KMS-11 (cell line): ENCODE measurements around the gene KCNJ5.

Source experiments
- H2AFZ ChIP-seq: fragments of 200-600 bp; sonication (generic); 2 replicates; pipeline ENCODE4 v1.6.1; 2016; ENCODE audit warnings: antibody characterized with exemption, mixed run types, low read depth
- H3K27ac ChIP-seq: fragments of 200-600 bp; sonication (generic); 2 replicates; pipeline ENCODE4 v1.6.1; 2016; ENCODE audit warnings: mild to moderate bottlenecking, mixed run types
- H3K27me3 ChIP-seq: fragments of 200-600 bp; sonication (generic); 2 replicates; pipeline ENCODE4 v1.6.1; 2017; ENCODE audit warnings: mild to moderate bottlenecking, low read depth, mixed run types, moderate library complexity; ENCODE audit not compliant: insufficient read depth
- H3K36me3 ChIP-seq: fragments of 200-600 bp; sonication (generic); 2 replicates; pipeline ENCODE4 v1.6.1; 2017; ENCODE audit warnings: mild to moderate bottlenecking, mixed run types; ENCODE audit not compliant: insufficient read depth
- H3K4me1 ChIP-seq: fragments of 200-600 bp; sonication (generic); 2 replicates; pipeline ENCODE4 v1.6.1; 2016; ENCODE audit warnings: mild to moderate bottlenecking, low read depth, mixed run types; ENCODE audit not compliant: poor library complexity, severe bottlenecking
- H3K4me2 ChIP-seq: fragments of 200-600 bp; sonication (generic); 2 replicates; pipeline ENCODE4 v1.7.0; 2016; ENCODE audit warnings: mild to moderate bottlenecking, mixed run types
- H3K4me3 ChIP-seq: fragments of 200-600 bp; sonication (generic); IDR thresholded peaks from 2 replicates; pipeline ENCODE4 v1.6.1; 2017; ENCODE audit warnings: low read depth, low read length, mixed read lengths; ENCODE audit not compliant: insufficient read depth
- H3K79me2 ChIP-seq: fragments of 200-600 bp; sonication (generic); 2 replicates; pipeline ENCODE4 v1.6.1; 2016; ENCODE audit warnings: low read depth, mixed run types; ENCODE audit not compliant: insufficient read depth
- H3K9ac ChIP-seq: fragments of 200-600 bp; sonication (generic); 2 replicates; pipeline ENCODE4 v1.6.1; 2016; ENCODE audit warnings: mild to moderate bottlenecking, mixed run types
- H4K20me1 ChIP-seq: fragments of 200-600 bp; sonication (generic); 2 replicates; pipeline ENCODE4 v1.6.1; 2016; ENCODE audit warnings: mild to moderate bottlenecking, mixed run types; ENCODE audit not compliant: insufficient read depth
- TF ChIP-seq, protein P1 (sequence below): fragments of 200-600 bp; sonication (generic); conservative IDR thresholded peaks from 2 replicates; pipeline ENCODE4 v1.6.1; 2017; ENCODE audit warnings: low read depth, mild to moderate bottlenecking, antibody characterized with exemption, low read length, moderate library complexity, mixed read lengths

KCNJ5 gene

DNA sequence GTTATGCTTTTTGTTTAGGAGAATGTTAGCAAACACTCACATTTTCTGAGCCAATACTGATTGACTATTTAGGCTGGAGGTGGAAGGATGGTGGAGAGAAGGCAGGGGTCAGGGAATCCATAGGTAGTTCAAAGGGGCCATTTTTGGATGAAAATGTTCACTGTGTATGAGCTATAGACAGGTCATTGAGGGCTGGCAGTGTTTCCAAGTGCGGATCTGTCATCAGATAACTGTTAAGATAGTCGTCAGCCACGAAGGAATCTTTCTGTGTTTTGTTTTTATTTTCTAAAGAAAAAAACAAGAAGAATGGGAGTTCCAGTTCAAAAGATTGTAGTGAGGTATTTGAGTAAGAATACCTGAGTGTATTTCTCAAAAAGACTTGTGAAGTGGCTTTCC lies 3.1 kb downstream of the KCNJ5 start:
- Histone ChIP-seq H3K4me1 (no peaks in the 10 kb centered on the region), H2AFZ (no peak overlapping the region), H4K20me1 (no peaks in the 10 kb centered on the region), H3K79me2 (no peaks in the 10 kb centered on the region), H3K4me2 (no peak overlapping the region; the same call in 1 of the 2 replicates), H3K27me3 (no peaks in the 10 kb centered on the region), H3K27ac (no peak overlapping the region), H3K4me3 (no peak overlapping the region), H3K36me3 (no peaks in the 10 kb centered on the region), H3K9ac (no peak overlapping the region)
- TF ChIP-seq, protein P1, sequence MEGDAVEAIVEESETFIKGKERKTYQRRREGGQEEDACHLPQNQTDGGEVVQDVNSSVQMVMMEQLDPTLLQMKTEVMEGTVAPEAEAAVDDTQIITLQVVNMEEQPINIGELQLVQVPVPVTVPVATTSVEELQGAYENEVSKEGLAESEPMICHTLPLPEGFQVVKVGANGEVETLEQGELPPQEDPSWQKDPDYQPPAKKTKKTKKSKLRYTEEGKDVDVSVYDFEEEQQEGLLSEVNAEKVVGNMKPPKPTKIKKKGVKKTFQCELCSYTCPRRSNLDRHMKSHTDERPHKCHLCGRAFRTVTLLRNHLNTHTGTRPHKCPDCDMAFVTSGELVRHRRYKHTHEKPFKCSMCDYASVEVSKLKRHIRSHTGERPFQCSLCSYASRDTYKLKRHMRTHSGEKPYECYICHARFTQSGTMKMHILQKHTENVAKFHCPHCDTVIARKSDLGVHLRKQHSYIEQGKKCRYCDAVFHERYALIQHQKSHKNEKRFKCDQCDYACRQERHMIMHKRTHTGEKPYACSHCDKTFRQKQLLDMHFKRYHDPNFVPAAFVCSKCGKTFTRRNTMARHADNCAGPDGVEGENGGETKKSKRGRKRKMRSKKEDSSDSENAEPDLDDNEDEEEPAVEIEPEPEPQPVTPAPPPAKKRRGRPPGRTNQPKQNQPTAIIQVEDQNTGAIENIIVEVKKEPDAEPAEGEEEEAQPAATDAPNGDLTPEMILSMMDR, result no peak

DNA sequence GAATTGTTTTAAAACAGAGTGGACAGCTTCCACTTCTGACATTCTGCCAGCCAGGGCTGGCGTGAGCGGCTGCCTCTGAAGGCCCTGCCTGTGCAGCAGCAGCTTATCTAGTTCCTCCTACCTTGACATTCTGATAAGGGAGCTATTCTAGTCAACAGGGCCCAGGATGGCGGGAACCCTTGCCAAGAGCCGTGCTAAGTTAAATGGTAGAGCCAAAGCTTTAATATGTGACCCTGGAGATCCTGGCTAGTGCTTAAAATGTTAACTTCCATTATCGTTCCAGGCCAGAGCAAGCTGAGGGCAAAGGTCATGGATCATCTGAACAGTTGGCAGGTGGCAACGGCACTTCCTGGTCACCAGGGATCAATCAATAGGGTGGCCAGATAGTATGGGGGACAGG lies 3.5 kb downstream of the KCNJ5 start:
- no peak overlapping the region for H2AFZ ChIP-seq
- no peaks in the 10 kb centered on the region for H3K36me3 ChIP-seq
- H4K20me1 ChIP-seq, result no peaks in the 10 kb centered on the region
- H3K9ac ChIP-seq, result no peak overlapping the region
- no peak overlapping the region for H3K4me3 ChIP-seq
- no peaks in the 10 kb centered on the region for H3K27me3 ChIP-seq
- no peaks in the 10 kb centered on the region for H3K4me1 ChIP-seq
- H3K79me2 ChIP-seq, result no peaks in the 10 kb centered on the region
- TF ChIP-seq, protein P1, result no peak
- no peak overlapping the region for H3K4me2 ChIP-seq
- no peak overlapping the region for H3K27ac ChIP-seq

DNA sequence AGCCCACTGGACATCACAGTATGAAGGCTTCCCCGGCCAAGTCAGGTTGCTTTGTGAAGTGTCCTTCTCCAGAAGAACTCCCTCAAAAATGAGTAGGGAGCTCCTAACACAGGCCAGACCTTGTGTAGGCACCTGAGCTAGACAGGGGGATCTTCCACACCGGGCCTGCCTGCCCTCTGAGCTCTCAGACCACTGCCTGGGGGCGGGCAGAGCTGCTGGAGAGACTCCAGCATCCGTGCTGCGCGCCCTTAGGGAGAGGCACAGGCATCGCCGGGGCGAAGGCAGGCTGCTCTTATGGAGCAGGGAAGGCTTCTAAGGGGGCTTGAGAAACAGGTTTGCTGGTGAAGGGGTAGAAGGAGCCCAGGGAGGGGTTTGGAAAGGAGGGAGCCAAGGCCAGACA lies 4.4 kb downstream of the KCNJ5 start:
- Histone ChIP-seq H3K27me3 (no peaks in the 10 kb centered on the region), H3K4me3 (no peak overlapping the region), H3K9ac (no peak overlapping the region), H3K27ac (no peak overlapping the region), H4K20me1 (no peaks in the 10 kb centered on the region), H3K4me2 (no peak overlapping the region), H2AFZ (no peak overlapping the region), H3K4me1 (no peaks in the 10 kb centered on the region), H3K36me3 (no peaks in the 10 kb centered on the region), H3K79me2 (no peaks in the 10 kb centered on the region)
- TF ChIP-seq, protein P1, result no peak

DNA sequence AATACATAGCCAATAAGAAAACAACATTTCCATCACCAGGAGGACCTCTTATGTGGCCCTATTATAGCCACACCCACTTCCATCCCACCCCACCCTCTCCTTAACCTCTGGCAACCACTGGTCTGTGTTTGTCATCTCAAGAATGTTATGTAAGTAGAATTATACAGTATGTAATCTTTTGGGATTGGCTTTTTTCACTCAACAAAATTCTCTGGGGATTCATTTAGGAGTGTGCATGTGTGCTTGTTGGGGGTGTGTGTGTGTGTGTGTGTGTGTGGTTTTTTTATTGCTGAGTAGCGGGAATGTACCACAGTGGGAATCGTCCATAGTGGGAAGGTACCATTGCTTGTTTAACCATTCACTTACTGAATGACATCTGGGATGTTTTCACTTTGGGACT lies 5.2 kb downstream of the KCNJ5 start:
- Histone ChIP-seq H2AFZ (no peak overlapping the region), H4K20me1 (no peaks in the 10 kb centered on the region), H3K27me3 (no peaks in the 10 kb centered on the region), H3K4me3 (no peak overlapping the region), H3K4me2 (no peak overlapping the region), H3K9ac (no peak overlapping the region), H3K36me3 (no peaks in the 10 kb centered on the region), H3K27ac (no peak overlapping the region), H3K79me2 (no peaks in the 10 kb centered on the region), H3K4me1 (no peaks in the 10 kb centered on the region)
- TF ChIP-seq, protein P1, result no peak

DNA sequence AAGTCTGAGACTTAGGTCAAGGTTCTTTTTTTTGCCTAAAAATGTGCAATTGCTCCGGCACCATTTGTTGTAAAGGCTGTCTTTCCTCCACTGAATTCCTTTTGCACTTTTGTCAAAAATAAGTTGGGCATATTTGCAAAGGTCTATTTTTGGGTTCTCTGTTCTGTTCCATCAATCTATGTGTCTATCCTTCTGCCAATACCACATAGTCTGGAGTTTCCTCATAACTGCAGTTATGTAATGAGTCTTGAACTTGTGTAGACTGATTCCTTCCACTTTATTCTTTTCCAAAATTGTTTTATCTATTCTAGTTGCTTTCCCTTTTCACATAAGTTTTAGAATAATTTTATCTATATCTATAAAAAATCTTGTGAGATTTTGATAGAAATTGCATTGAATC lies 6.7 kb downstream of the KCNJ5 start:
- Histone ChIP-seq H2AFZ (no peak overlapping the region), H3K4me3 (no peak overlapping the region), H3K9ac (no peak overlapping the region), H3K4me1 (no peaks in the 10 kb centered on the region), H3K4me2 (no peak overlapping the region), H3K79me2 (no peaks in the 10 kb centered on the region), H3K27ac (no peak overlapping the region), H4K20me1 (no peaks in the 10 kb centered on the region), H3K36me3 (no peaks in the 10 kb centered on the region), H3K27me3 (no peaks in the 10 kb centered on the region)
- TF ChIP-seq, protein P1, result no peak
